Measurements from ENCODE around the gene NFIX. TPM values are rescaled to one million over a fixed set of nuclear protein-coding genes. Genes with fewer than 3 reads are reported as not detected.

NFIX gene
- total RNA-seq, 1 experiment from 2014 or later, result 16.4 TPM

- Mint-ChIP-seq H3K27me3 (ENCODE audit: unreplicated experiment) (no peaks in the 10 kb centered on the region), H3K4me3 (ENCODE audit: low read depth, unreplicated experiment) (peak overlapping the region; percentile 56), H3K4me1 (ENCODE audit: low read depth, unreplicated experiment) (peaks cover 27% of the 10 kb centered on the region), H3K27ac (ENCODE audit: unreplicated experiment) (peak overlapping the region; percentile 71), H3K36me3 (ENCODE audit: insufficient read depth, unreplicated experiment) (peaks cover 7% of the 10 kb centered on the region), H3K9me3 (ENCODE audit: low read depth, unreplicated experiment) (no peaks in the 10 kb centered on the region)
- no peak for TF ChIP-seq CTCF (IDR thresholded peaks at IDR 0.05; ENCODE audit: unreplicated experiment)
- no TSS peak for BruUV-seq (replicated peaks)
- CTCF ChIA-PET, result interaction anchor here (0.7 to 1.1 kb wide), 4 partner anchors 35 to 827 kb away, joined by 3 to 4 read pairs (median 4); no protein-coding TSS in a partner anchor
- DNase-seq, result peak; percentile 45
- intact Hi-C loops (cut with micrococcal nuclease; ENCODE audit: unreplicated experiment), result loop anchor here (5.0 kb wide), 1 partner anchor 39 kb away; no protein-coding TSS in a partner anchor
Observed at GRCh38 chr19:13026462-13027370, 31.4 kb downstream of the NFIX start.

GRCh38 chr19:13027557-13027956 lies 32.3 kb downstream of the NFIX start:
- TF ChIP-seq CTCF (IDR thresholded peaks at IDR 0.05; ENCODE audit: unreplicated experiment), result no peak
- peaks cover 11% of the 10 kb centered on the region for H3K36me3 Mint-ChIP-seq (ENCODE audit: insufficient read depth, unreplicated experiment)
- H3K4me3 Mint-ChIP-seq (ENCODE audit: low read depth, unreplicated experiment), result no peak overlapping the region
- no peaks in the 10 kb centered on the region for H3K27me3 Mint-ChIP-seq (ENCODE audit: unreplicated experiment)
- no peak for DNase-seq
- peaks cover 32% of the 10 kb centered on the region for H3K4me1 Mint-ChIP-seq (ENCODE audit: low read depth, unreplicated experiment)
- no TSS peak for BruUV-seq (replicated peaks)
- CTCF ChIA-PET, result no interaction called here
- H3K27ac Mint-ChIP-seq (ENCODE audit: unreplicated experiment), result no peak overlapping the region
- intact Hi-C loops (cut with micrococcal nuclease; ENCODE audit: unreplicated experiment), result loop anchor here (5.0 kb wide), 1 partner anchor 40 kb away; no protein-coding TSS in a partner anchor
- no peaks in the 10 kb centered on the region for H3K9me3 Mint-ChIP-seq (ENCODE audit: low read depth, unreplicated experiment)

- intact Hi-C loops (cut with micrococcal nuclease; ENCODE audit: unreplicated experiment), result loop anchor here (5.0 kb wide), 1 partner anchor 41 kb away; no protein-coding TSS in a partner anchor
- TF ChIP-seq CTCF (IDR thresholded peaks at IDR 0.05; ENCODE audit: unreplicated experiment), result no peak
- Mint-ChIP-seq H3K9me3 (ENCODE audit: low read depth, unreplicated experiment) (no peaks in the 10 kb centered on the region), H3K4me1 (ENCODE audit: low read depth, unreplicated experiment) (peaks cover 33% of the 10 kb centered on the region), H3K4me3 (ENCODE audit: low read depth, unreplicated experiment) (no peak overlapping the region), H3K36me3 (ENCODE audit: insufficient read depth, unreplicated experiment) (peaks cover 11% of the 10 kb centered on the region), H3K27me3 (ENCODE audit: unreplicated experiment) (no peaks in the 10 kb centered on the region), H3K27ac (ENCODE audit: unreplicated experiment) (no peak overlapping the region)
- CTCF ChIA-PET, result interaction anchor here (1.0 kb wide), 1 partner anchor 43 kb away, joined by 3 read pairs; no protein-coding TSS in a partner anchor
- BruUV-seq (replicated peaks), result no TSS peak
- DNase-seq, result no peak
Observed at GRCh38 chr19:13028027-13028426, 32.8 kb downstream of the NFIX start.

GRCh38 chr19:13029301-13029880 lies 34.1 kb downstream of the NFIX start:
- Mint-ChIP-seq H3K9me3 (ENCODE audit: low read depth, unreplicated experiment) (no peaks in the 10 kb centered on the region), H3K4me1 (ENCODE audit: low read depth, unreplicated experiment) (peaks cover 42% of the 10 kb centered on the region), H3K27ac (ENCODE audit: unreplicated experiment) (no peak overlapping the region), H3K4me3 (ENCODE audit: low read depth, unreplicated experiment) (no peak overlapping the region), H3K27me3 (ENCODE audit: unreplicated experiment) (no peaks in the 10 kb centered on the region), H3K36me3 (ENCODE audit: insufficient read depth, unreplicated experiment) (peaks cover 6% of the 10 kb centered on the region)
- CTCF ChIA-PET, result interaction anchor here (1.0 kb wide), 1 partner anchor 44 kb away, joined by 3 read pairs; no protein-coding TSS in a partner anchor
- intact Hi-C loops (cut with micrococcal nuclease; ENCODE audit: unreplicated experiment), result loop anchor here (5.0 kb wide), 1 partner anchor 42 kb away; no protein-coding TSS in a partner anchor
- DNase-seq, result no peak
- TF ChIP-seq CTCF (IDR thresholded peaks at IDR 0.05; ENCODE audit: unreplicated experiment), result no peak
- no TSS peak for BruUV-seq (replicated peaks)
